ENCODE data around the gene SUMF2. TPM values are rescaled to one million over a fixed set of nuclear protein-coding genes. Genes with fewer than 3 reads are reported as not detected.
"Not testable (repeated sequence)": the region's sequence is repeated elsewhere in the genome, so short reads cannot be mapped to it uniquely, and the experiment has no call there.

Gene SUMF2
- total and polyA plus RNA-seq, 2 of the 13 experiments (the other 11 are each of a cell fraction or from before 2014, with no cell fraction given) = 48.9 to 54.4 TPM

GRCh38 chr7:56040730-56041129 lies 23.4 kb upstream of the SUMF2 start:
- H3K9ac ChIP-seq (ENCODE audit: insufficient read depth, low read depth, low read length) = no peak overlapping the region
- no TSS peak for BruUV-seq (replicated peaks)

GRCh38 chr7:56045758-56046157 lies 18.3 kb upstream of the SUMF2 start:
- H2AFZ ChIP-seq (ENCODE audit: low read length); H3K9ac ChIP-seq (ENCODE audit: insufficient read depth, low read depth, low read length); H3K9me3 ChIP-seq (ENCODE audit: low read length); H3K4me3 ChIP-seq (replicated peaks in 1 of 3; ENCODE audit: insufficient read depth in 1 of 3, low read depth in 2 of 3, low read length in 3 of 3); H3K4me2 ChIP-seq (ENCODE audit: low read depth, low read length); H3K36me3 ChIP-seq (replicated peaks in 1 of 2; ENCODE audit: control insufficient read depth in 1 of 2, insufficient read depth in 2 of 2, low read length in 2 of 2); H4K20me1 ChIP-seq (ENCODE audit: insufficient read depth, low read length); in situ Hi-C loops (cut with HindIII; ENCODE audit: extremely low pct_ligation_motif_present, low pct_unique_long_range_greater_than_20kb); intact Hi-C loops (cut with micrococcal nuclease; ENCODE audit: unreplicated experiment); CTCF ChIA-PET (ENCODE audit: low intra/inter-chr PET ratio, low total read pairs); H3K27ac ChIP-seq (ENCODE audit: extremely low read length, insufficient read depth, low read length); ATAC-seq; H3K27me3 ChIP-seq (ENCODE audit: control insufficient read depth in 1 of 2, insufficient read depth in 2 of 2, low read length in 2 of 2); BruUV-seq (replicated peaks); FAIRE-seq; DNase-seq (ENCODE audit: low spot score): not testable (repeated sequence)
- 98% methylated on average over 2 of the region's 2 CpGs for WGBS (ENCODE audit: low lambda C conversion rate)
- POLR2A ChIA-PET = interaction anchor here (1.5 kb wide), 1 partner anchor 19 kb away, joined by 4 read pairs; the partner anchor contains the start of gene SUMF2
- Histone ChIP-seq H3K4me1 (ENCODE audit: insufficient read depth, low read length) (peaks cover 56% of the 10 kb centered on the region), H3K79me2 (ENCODE audit: insufficient read depth, low read length) (peaks cover 12% of the 10 kb centered on the region)

More at GRCh38 chr7:56040730-56041129, 23.4 kb upstream of the SUMF2 start:
- Histone ChIP-seq H3K4me2 (ENCODE audit: low read depth, low read length) (no peak overlapping the region), H3K4me3 (replicated peaks in 1 of 3; ENCODE audit: insufficient read depth in 1 of 3, low read depth in 2 of 3, low read length in 3 of 3) (no peak overlapping the region), H3K79me2 (ENCODE audit: insufficient read depth, low read length) (no peaks in the 10 kb centered on the region), H3K27me3 (ENCODE audit: control insufficient read depth in 1 of 2, insufficient read depth in 2 of 2, low read length in 2 of 2) (no peaks in the 10 kb centered on the region), H3K36me3 (replicated peaks in 1 of 2; ENCODE audit: control insufficient read depth in 1 of 2, insufficient read depth in 2 of 2, low read length in 2 of 2) (peaks cover 0 to 2% of the 10 kb centered on the region in 2 experiments; a peak in 3 of 5 replicates), H3K4me1 (ENCODE audit: insufficient read depth, low read length) (peaks cover 12% of the 10 kb centered on the region), H4K20me1 (ENCODE audit: insufficient read depth, low read length) (no peaks in the 10 kb centered on the region), H3K9me3 (ENCODE audit: low read length) (no peaks in the 10 kb centered on the region), H2AFZ (ENCODE audit: low read length) (no peak overlapping the region), H3K27ac (ENCODE audit: extremely low read length, insufficient read depth, low read length) (peak overlapping the region; percentile 38)
- CTCF ChIA-PET (ENCODE audit: low intra/inter-chr PET ratio, low total read pairs) = no interaction called here
- no peak for ATAC-seq
- intact Hi-C loops (cut with micrococcal nuclease; ENCODE audit: unreplicated experiment) = no loop called here
- no peak for TF ChIP-seq RNF2 (conservative IDR thresholded peaks at IDR 0.05; ENCODE audit: low read depth)
- no peak for TF ChIP-seq ZFP62 (CRISPR knock-in tag; IDR thresholded peaks at IDR 0.05)
- TF ChIP-seq ATF2 (CRISPR knock-in tag; IDR thresholded peaks at IDR 0.05) = no peak
- no peak for TF ChIP-seq MTA1 (CRISPR knock-in tag; IDR thresholded peaks at IDR 0.05; ENCODE audit: borderline replicate concordance)
- no peak for TF ChIP-seq ZSCAN25 (CRISPR knock-in tag; IDR thresholded peaks at IDR 0.05)
- no peak for TF ChIP-seq ZBTB8A (CRISPR knock-in tag; IDR thresholded peaks at IDR 0.05; ENCODE audit: borderline replicate concordance, low read depth)
- DNase-seq (ENCODE audit: low spot score) = no peak
- WGBS (ENCODE audit: low lambda C conversion rate) = 93% methylated on average over 3 of the region's 3 CpGs
- POLR2A ChIA-PET = interaction anchor here (0.6 to 1.3 kb wide), 3 partner anchors 11 to 31 kb away, joined by 3 to 9 read pairs (median 4); partner anchors contain the start of genes CCT6A and PSPH
- in situ Hi-C loops (cut with HindIII; ENCODE audit: extremely low pct_ligation_motif_present, low pct_unique_long_range_greater_than_20kb) = no loop called here
- FAIRE-seq = no peak

All from HepG2 (cell line).